ENCODE measurements around the gene MBLAC1. TPM values are rescaled to one million over a fixed set of nuclear protein-coding genes. Genes with fewer than 3 reads are reported as not detected.
A peak's percentile ranks its signal among the peaks of the same experiment; 100 is the strongest.

The MBLAC1 gene
- total and polyA plus RNA-seq, 11 donors = 1.3 to 3.2 (median 2.0) TPM

DNA sequence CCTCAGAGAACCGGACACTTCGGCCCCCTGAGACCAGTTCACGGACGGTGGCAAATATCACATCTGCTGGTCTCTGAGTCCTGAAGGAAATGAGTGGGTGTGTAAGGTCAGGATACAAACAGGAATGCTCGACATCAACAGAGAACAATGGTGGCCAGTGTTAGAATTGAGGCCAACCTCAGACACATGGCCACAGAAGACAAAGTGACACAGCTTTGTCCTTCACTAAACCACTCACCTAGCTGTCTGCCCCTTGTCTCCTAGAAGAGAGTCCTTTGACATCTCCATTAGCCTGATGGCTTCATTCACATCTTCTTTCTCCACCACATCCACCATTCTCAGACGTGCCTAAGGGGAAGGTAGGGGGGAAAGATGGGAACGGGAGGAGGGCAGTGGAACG is 33.7 kb upstream of the MBLAC1 start:
- 39 to 53% (median 45%) methylated on average over 8 of the region's 8 CpGs for WGBS, 4 donors
- DNase-seq (no peak), ATAC-seq (peak in 1 of 4 donors; percentile 32)
- no peaks in the 10 kb centered on the region for H3K27me3 ChIP-seq
- intact Hi-C loops (cut with DNase I) = loop anchor here in 1 of 10 donors (5.0 kb wide), 1 partner anchor 34 kb away; the partner anchor contains the start of gene MBLAC1
- H3K27ac ChIP-seq = peak overlapping the region in 2 of 12 donors; percentile 5 to 17
- H3K4me3 ChIP-seq = no peak overlapping the region
- no peaks in the 10 kb centered on the region for H3K9me3 ChIP-seq
- peaks cover 0 to 81% (median 78%) of the 10 kb centered on the region in 9 donors for H3K36me3 ChIP-seq
- TF ChIP-seq POLR2A (IDR thresholded peaks at IDR 0.05) = no peak
- TF ChIP-seq CTCF (IDR thresholded peaks at IDR 0.05) = no peak
- peaks cover 0 to 27% (median 14%) of the 10 kb centered on the region in 12 donors for H3K4me1 ChIP-seq

GRCh38 chr7:100093498-100093897 is 33.3 kb upstream of the MBLAC1 start:
- Histone ChIP-seq H3K36me3 (peaks cover 0 to 85% (median 83%) of the 10 kb centered on the region in 9 donors), H3K4me3 (no peak overlapping the region), H3K27me3 (no peaks in the 10 kb centered on the region), H3K4me1 (peaks cover 0 to 22% (median 9%) of the 10 kb centered on the region in 12 donors), H3K9me3 (no peaks in the 10 kb centered on the region), H3K27ac (peak overlapping the region in 2 of 12 donors; percentile 5 to 17)
- TF ChIP-seq CTCF (IDR thresholded peaks at IDR 0.05) (no peak), POLR2A (IDR thresholded peaks at IDR 0.05) (no peak)
- DNase-seq = no peak
- 44 to 47% (median 45%) methylated on average over 6 to 13 of the region's 13 CpGs for WGBS, 4 donors
- no peak for ATAC-seq
- intact Hi-C loops (cut with DNase I) = loop anchor here in 1 of 10 donors (5.0 kb wide), 1 partner anchor 34 kb away; the partner anchor contains the start of gene MBLAC1

DNA sequence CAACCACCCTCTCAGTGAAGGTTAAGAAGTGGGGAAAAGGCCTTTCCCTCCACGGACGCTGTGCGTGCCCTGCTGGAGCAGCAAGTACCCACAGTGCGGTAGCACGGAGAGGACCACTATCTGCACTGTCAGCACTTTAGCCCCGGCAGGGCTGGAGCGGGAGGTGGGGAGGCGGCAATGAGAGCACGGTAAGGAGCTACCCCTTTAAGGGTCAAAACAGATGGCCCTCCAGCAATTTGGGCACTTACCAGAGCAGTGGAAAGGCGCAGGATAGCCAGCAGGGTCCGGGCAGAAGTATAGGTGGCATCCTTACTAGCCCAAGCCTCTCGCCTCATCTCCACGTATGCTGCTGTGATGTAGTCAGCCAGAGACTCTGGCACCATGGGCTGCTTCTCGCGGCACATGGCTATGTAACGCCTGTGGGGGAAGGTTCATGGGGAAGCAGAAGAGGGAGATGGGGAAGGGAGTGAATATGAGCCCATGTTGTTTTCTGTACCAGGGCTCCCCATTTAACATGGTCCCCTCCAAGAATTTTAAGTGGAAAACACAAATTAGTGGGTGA is 32.8 kb upstream of the MBLAC1 start:
- Histone ChIP-seq H3K9me3 (no peaks in the 10 kb centered on the region), H3K27ac (no peak overlapping the region), H3K4me1 (peaks cover 0 to 23% (median 10%) of the 10 kb centered on the region in 12 donors), H3K4me3 (no peak overlapping the region), H3K27me3 (no peaks in the 10 kb centered on the region), H3K36me3 (peaks cover 0 to 90% (median 88%) of the 10 kb centered on the region in 9 donors)
- WGBS, 4 donors = 79 to 81% (median 81%) methylated on average over 16 of the region's 16 CpGs
- intact Hi-C loops (cut with DNase I) = loop anchor here in 1 of 10 donors (5.0 kb wide), 1 partner anchor 33 kb away; the partner anchor contains the start of gene MBLAC1
- DNase-seq (no peak), ATAC-seq (peak in 2 of 4 donors; percentile 3 to 14)
- TF ChIP-seq CTCF (IDR thresholded peaks at IDR 0.05) (no peak), POLR2A (IDR thresholded peaks at IDR 0.05) (no peak)

DNA sequence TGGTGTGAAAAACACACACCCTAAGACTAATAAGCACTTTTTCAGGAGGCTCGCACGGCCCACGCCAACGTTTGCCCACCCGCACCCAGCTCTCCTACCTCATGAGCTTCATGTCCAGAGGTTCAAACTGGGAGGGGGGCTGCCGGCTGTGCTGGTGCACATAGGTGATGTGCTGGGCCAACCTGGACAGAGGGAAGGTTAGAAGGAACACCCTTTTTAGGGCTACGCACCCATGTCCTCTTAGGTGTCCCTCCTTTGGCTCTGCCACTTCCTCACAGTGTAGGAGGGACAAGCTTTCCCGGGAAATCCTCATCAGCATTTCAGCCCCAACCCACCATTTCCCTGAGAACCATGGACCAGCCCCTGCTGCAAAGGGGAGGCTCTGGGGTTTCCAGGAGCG is 31.5 kb upstream of the MBLAC1 start:
- intact Hi-C loops (cut with DNase I) = no loop called here
- Histone ChIP-seq H3K4me3 (no peak overlapping the region), H3K9me3 (no peaks in the 10 kb centered on the region), H3K27me3 (no peaks in the 10 kb centered on the region), H3K36me3 (peaks cover 0 to 95% (median 92%) of the 10 kb centered on the region in 9 donors), H3K4me1 (peaks cover 0 to 25% (median 12%) of the 10 kb centered on the region in 12 donors), H3K27ac (no peak overlapping the region)
- DNase-seq (no peak), ATAC-seq (no peak)
- no peak for TF ChIP-seq CTCF (IDR thresholded peaks at IDR 0.05)
- TF ChIP-seq POLR2A (IDR thresholded peaks at IDR 0.05) = no peak
- WGBS, 4 donors = 79 to 81% (median 80%) methylated on average over 8 to 9 of the region's 9 CpGs
